Naive B cell (primary cell): ENCODE measurements around the gene SREK1. TPM values are rescaled to one million over a fixed set of nuclear protein-coding genes. Genes with fewer than 3 reads are reported as not detected.

Experiments used
- polyA plus RNA-seq, 6 donors: library from polyadenylated mRNA; unstranded; fragments of 300-500 nt; fragmentation: Illumina TruSeq; gene quantifications; one replicate each; pipeline ENCODE4 v1.2.3, GENCODE V29; 2021; ENCODE audit warnings: low read depth in 6 of 6

SREK1 gene
- polyA plus RNA-seq, 6 donors from 2014 or later, result 12.9 to 32.6 (median 19.0) TPM

Other genes with a start within 250 kb of the SREK1 start
- gene ERBIN, start 217.7 kb upstream of the SREK1 start, polyA plus RNA-seq, result 10 to 100 TPM; 18.4 to 57.6 (median 41.4) TPM